NCI-H82 (cell line): ENCODE data around the gene MDK.
A peak's percentile ranks its signal among the peaks of the same experiment; 100 is the strongest.

Source experiments
- DNase-seq: peaks from one replicate; lab custom pipeline; 2025; lab: John Stamatoyannopoulos, UW

The MDK gene

GRCh38 chr11:46381048-46381818 is at the start of gene MDK:
Gene MDK, plus strand, starts transcription at chr11:46381669. Its CDS starts 389 bp downstream, at chr11:46382058.
- DNase-seq = peak; percentile 57

- DNase-seq = no peak
Observed at GRCh38 chr11:46332093-46332567, 49.3 kb upstream of the MDK start.

GRCh38 chr11:46332568-46333393 is 48.7 kb upstream of the MDK start:
- peak; percentile 47 for DNase-seq

- DNase-seq = peak; percentile 11
Observed at GRCh38 chr11:46333394-46333947, 48.0 kb upstream of the MDK start.

- DNase-seq = no peak
Observed at GRCh38 chr11:46334211-46334610, 47.3 kb upstream of the MDK start.

GRCh38 chr11:46335271-46335670 is 46.2 kb upstream of the MDK start:
- DNase-seq = no peak

GRCh38 chr11:46335890-46336562 is 45.4 kb upstream of the MDK start:
- DNase-seq = no peak

- no peak for DNase-seq
Observed at GRCh38 chr11:46336563-46337180, 44.8 kb upstream of the MDK start.

- DNase-seq = no peak
Observed at GRCh38 chr11:46337626-46338345, 43.7 kb upstream of the MDK start.

GRCh38 chr11:46338636-46338987 is 42.9 kb upstream of the MDK start:
- DNase-seq = no peak

- DNase-seq = no peak
Observed at GRCh38 chr11:46338988-46339666, 42.3 kb upstream of the MDK start.

- no peak for DNase-seq
Observed at GRCh38 chr11:46339816-46340215, 41.7 kb upstream of the MDK start.

- no peak for DNase-seq
Observed at GRCh38 chr11:46341454-46341853, 40.0 kb upstream of the MDK start.

- DNase-seq = no peak
Observed at GRCh38 chr11:46342239-46342638, 39.2 kb upstream of the MDK start.

- DNase-seq = no peak
Observed at GRCh38 chr11:46343520-46343919, 37.9 kb upstream of the MDK start.

- peak; percentile 10 for DNase-seq
Observed at GRCh38 chr11:46345131-46345597, 36.3 kb upstream of the MDK start.

- no peak for DNase-seq
Observed at GRCh38 chr11:46345881-46346484, 35.5 kb upstream of the MDK start.

GRCh38 chr11:46346886-46347636 is 34.4 kb upstream of the MDK start, which contains the start of gene DGKZ:
Gene DGKZ, plus strand, starts transcription at chr11:46347463. Its CDS starts 197 bp downstream, at chr11:46347660.
- peak; percentile 76 for DNase-seq
